Subcutaneous abdominal adipose tissue (tissue), 5 donors: ENCODE results near the gene CACTIN.

ENCODE experiments used
- H3K27ac ChIP-seq: one replicate; pipeline ENCODE4 v1.7.0; 2013; ENCODE audit warnings: low read depth, mild to moderate bottlenecking, inconsistent platforms, low read length, moderate library complexity
- H3K27me3 ChIP-seq, 5 donors: one replicate each; pipeline ENCODE4 v1.7.0; 2013; ENCODE audit warnings: low read length in 5 of 5, inconsistent platforms in 1 of 5; ENCODE audit not compliant: control insufficient read depth in 5 of 5, insufficient read depth in 4 of 5
- H3K36me3 ChIP-seq, 5 donors: one replicate each; pipeline ENCODE4 v1.7.0; 2013; ENCODE audit warnings: low read length in 5 of 5; ENCODE audit not compliant: control insufficient read depth in 5 of 5, insufficient read depth in 5 of 5
- H3K4me1 ChIP-seq, 5 donors: one replicate each; pipeline ENCODE4 v1.7.0; 2013; ENCODE audit warnings: low read length in 5 of 5, mild to moderate bottlenecking in 3 of 5, moderate library complexity in 1 of 5; ENCODE audit not compliant: control insufficient read depth in 5 of 5, insufficient read depth in 5 of 5
- H3K4me3 ChIP-seq, 5 donors: one replicate each; pipeline ENCODE4 v1.7.0; 2013; ENCODE audit warnings: low read length in 5 of 5, low read depth in 1 of 5
- H3K9ac ChIP-seq, 5 donors: one replicate each; pipeline ENCODE4 v1.7.0; 2013; ENCODE audit warnings: low read length in 5 of 5, mild to moderate bottlenecking in 4 of 5, moderate library complexity in 3 of 5
- H3K9me3 ChIP-seq, 5 donors: one replicate each; pipeline ENCODE4 v1.7.0; 2013; ENCODE audit warnings: low read length in 5 of 5; ENCODE audit not compliant: control insufficient read depth in 5 of 5
- donor health status: healthy.
- donor health status: healthy.
- donor health status: healthy.
- donor health status: healthy.
- donor health status: healthy.

Gene CACTIN

DNA sequence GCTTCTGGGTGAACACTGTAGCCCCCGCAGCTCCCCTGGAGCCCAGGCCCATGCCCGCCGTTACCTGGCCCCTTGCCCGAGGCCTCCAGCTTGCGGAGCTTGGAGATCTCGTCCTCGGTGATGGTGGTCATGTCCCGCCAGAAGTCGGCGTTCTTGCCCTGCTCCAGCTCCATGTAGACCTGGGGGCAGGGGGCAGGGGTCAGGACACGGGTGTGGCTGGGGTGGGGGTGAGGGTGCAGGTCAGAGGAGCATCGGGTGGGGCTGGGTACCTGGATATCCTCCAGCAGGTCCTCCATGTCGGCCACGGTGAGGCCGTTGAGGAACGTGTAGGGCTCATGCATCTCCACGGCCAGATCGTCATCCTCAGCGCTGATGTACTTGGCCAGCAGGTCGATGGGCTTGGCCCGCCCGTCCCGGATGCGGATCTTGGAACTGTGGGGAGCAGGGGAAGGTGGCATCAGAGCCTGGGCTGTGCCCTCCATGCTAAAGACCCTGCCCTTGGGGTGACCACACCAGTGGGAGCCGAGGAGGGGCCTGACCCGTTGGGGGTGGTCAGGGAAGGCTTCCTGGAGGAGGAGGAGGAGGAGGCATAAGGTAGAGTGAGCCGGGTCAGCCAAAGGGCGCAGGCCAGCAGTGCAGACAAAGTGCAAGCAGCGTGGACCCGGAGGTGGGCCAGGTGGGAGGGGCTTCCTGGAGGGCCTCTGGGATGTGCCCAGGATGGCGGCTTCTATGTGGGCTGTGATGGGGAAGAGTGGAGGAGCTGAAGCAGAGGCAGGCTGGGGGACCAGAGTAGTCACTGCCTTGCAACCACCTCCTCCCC is 7.6 kb downstream of the CACTIN start:
- Histone ChIP-seq H3K9ac (no peak overlapping the region), H3K36me3 (peaks cover 0 to 73% (median 31%) of the 10 kb centered on the region in 5 donors), H3K9me3 (no peaks in the 10 kb centered on the region), H3K4me1 (peaks cover 0 to 8% (median 5%) of the 10 kb centered on the region in 5 donors), H3K27me3 (no peaks in the 10 kb centered on the region), H3K27ac (no peak overlapping the region), H3K4me3 (no peak overlapping the region)

DNA sequence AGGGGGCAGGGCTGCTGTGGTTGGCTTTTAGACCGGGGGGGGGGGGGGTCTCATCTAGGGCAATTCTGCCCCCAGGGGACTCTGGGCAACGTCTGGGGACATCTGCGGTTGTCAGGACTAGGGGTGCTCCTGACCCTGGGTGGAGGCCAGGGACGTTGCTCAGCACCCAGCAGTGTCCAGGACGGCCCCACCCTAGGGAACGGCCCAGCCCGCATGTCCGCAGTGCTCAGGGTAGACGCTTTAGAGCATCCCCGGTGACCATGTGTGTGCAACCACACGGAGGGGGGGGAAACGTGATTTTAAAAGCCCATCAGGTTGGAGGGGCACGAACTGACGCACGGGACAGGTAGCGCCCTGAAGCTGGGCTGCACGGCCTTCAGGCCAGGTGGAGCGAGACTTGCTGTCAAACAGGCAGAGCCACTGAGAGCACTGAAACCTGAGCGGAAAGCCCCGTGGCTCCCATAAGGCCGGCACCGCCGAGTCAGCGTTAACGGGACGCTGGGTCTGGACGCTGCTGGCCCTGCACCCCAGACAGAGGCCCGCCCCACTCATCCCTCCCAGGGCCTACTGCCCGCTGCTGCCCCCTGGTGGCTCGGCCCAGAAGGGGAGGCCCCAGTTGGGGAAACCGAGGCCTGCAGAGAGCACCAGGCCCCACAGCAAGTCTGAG is 8.3 kb downstream of the CACTIN start:
- Histone ChIP-seq H3K27me3 (no peaks in the 10 kb centered on the region), H3K9ac (peak overlapping the region in 2 of 5 donors; percentile 11 to 73), H3K27ac (no peak overlapping the region), H3K4me1 (peaks cover 0 to 8% (median 5%) of the 10 kb centered on the region in 5 donors), H3K36me3 (peaks cover 0 to 75% (median 31%) of the 10 kb centered on the region in 5 donors), H3K9me3 (no peaks in the 10 kb centered on the region), H3K4me3 (peak overlapping the region in 4 of 5 donors; percentile 37 to 60 (median 48))

DNA sequence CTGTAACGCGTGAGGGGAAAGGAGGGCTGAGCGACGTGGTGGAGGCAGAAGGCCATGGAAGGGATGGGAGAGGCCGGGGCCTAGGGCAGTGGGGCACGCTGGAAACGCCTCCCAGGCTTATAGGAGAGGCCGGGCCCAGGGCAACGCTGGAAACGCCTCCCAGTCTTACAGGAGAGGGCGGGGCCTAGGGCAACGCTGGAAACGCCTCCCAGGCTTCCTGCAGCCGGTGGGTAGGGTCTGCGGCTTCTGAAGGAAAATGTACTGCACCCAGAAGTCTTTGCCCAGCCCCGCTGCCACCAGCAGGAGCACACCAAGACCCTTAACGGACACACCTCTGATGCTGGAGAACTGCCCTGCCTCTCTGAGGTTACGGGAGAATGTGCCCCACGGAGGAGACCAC is 9.1 kb downstream of the CACTIN start:
- H3K9ac ChIP-seq: peak overlapping the region in 1 of 5 donors; percentile 30
- no peak overlapping the region for H3K27ac ChIP-seq
- H3K4me3 ChIP-seq: peak overlapping the region in 1 of 5 donors; percentile 17
- H3K9me3 ChIP-seq: no peaks in the 10 kb centered on the region
- peaks cover 0 to 8% (median 5%) of the 10 kb centered on the region in 5 donors for H3K4me1 ChIP-seq
- no peaks in the 10 kb centered on the region for H3K27me3 ChIP-seq
- H3K36me3 ChIP-seq: peaks cover 0 to 75% (median 29%) of the 10 kb centered on the region in 5 donors

DNA sequence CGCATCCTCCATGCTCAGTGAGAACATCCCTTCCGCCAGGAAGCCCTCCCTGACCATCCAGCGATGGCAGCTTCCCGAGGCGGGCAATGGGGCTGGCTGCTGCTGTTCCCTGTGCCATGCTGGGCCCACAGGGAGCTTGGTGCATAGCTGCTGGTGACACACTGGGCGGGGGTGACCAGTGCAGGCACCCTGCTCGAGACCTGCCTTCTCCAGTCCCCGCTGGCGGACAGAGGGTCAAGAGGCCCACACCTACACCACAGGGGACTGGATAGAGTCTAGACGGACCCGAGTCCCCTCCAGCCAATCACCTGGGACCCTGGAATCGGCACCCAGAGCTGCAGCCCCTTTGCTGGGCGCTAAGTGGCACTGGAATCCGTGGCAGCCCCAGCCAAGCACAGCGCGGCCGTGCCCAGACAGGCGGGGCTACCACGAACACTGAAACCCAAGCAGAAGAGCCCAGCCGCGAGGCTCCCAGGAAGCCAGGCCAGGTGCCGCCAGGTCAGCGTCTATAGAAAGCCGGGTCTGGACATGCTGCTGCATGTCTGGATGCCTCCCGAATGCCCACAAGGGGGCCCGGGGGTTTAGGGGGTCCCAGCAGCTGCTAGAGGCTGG is 11.0 kb downstream of the CACTIN start:
- H3K9ac ChIP-seq: no peak overlapping the region
- H3K27me3 ChIP-seq: no peaks in the 10 kb centered on the region
- H3K4me3 ChIP-seq: no peak overlapping the region
- H3K27ac ChIP-seq: no peak overlapping the region
- H3K36me3 ChIP-seq: peaks cover 0 to 74% (median 38%) of the 10 kb centered on the region in 5 donors
- peaks cover 0 to 10% (median 5%) of the 10 kb centered on the region in 5 donors for H3K4me1 ChIP-seq
- H3K9me3 ChIP-seq: peaks cover 0 to 2% (median 0%) of the 10 kb centered on the region in 5 donors

DNA sequence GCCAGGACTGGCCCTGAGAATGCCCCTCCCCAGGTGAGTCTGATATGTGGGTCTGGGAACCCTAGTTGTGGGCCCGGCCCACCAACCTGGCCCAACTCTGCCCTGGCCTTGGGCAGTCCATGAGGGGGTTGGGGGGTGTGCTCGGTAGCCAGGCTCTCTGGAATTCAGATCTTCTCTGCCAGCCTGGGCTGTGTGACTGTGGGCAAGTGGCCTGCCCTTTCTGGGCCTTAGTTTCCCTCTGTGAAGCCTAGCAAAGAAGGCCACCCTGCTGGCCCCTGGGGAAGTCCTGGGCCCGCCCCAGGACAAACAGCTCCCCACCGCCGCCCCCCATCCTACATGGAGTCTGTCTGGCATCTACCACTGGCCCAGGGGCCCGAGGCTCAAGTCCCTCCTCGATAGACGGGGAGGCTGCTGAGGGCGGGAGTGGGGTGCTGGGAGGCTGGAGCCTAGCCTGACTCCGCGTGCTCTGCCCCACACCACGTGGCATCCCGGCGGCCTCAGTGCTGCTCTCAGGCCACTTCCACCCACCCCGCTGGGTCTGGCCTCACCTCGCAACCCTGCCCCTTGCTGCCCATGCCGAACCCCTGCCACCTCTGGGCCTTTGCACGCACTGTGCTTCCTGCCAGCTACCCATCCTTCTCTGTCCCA is 11.6 kb downstream of the CACTIN start:
- Histone ChIP-seq H3K4me1 (peaks cover 0 to 16% (median 9%) of the 10 kb centered on the region in 5 donors), H3K27me3 (no peaks in the 10 kb centered on the region), H3K27ac (no peak overlapping the region), H3K9ac (no peak overlapping the region), H3K36me3 (peaks cover 0 to 67% (median 37%) of the 10 kb centered on the region in 5 donors), H3K4me3 (no peak overlapping the region), H3K9me3 (peaks cover 0 to 2% (median 0%) of the 10 kb centered on the region in 5 donors)

DNA sequence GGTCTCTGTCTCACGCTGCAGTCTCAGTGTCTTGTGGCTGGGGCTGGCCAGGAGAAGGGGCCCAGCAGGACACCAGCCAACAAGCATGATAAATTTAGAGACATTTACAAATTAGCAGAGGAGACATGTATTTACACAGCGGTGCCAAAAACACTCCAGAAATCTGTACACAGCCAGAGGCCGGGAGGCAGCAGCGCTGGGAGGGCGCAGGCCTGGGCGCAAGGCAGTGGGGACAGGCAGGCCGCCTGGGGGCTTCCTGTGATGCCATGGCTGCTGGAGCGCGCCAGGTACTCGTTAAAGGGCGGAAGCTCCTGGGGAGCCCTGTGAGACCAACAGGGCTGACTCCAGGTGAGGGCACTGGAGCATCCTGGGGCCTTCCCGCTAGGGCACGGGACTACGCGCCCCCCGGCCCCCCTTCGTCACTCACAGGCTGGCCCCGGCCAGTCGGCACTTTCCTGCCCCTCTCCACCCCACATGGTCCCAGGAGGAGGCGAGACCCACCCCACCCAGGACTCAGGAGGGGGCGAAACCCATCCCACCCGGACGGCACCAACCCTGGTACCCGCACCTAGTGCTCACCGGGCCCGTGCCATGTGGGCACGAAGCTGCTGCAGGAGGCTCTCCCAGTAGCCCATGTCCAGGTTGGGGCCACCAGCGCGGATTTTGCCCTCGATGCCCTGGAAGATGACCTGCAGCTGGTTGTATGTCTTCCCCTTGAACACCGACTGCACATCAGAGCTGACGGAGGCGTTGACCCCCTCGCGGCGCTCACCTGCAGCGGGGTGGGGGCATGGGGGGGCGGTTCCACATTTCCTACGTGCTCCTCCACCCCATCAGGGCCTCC is 12.6 kb downstream of the CACTIN start:
- H3K27ac ChIP-seq: no peak overlapping the region
- no peak overlapping the region for H3K9ac ChIP-seq
- H3K9me3 ChIP-seq: peaks cover 0 to 2% (median 0%) of the 10 kb centered on the region in 5 donors
- no peaks in the 10 kb centered on the region for H3K27me3 ChIP-seq
- peaks cover 0 to 58% (median 35%) of the 10 kb centered on the region in 5 donors for H3K36me3 ChIP-seq
- no peak overlapping the region for H3K4me3 ChIP-seq
- H3K4me1 ChIP-seq: peaks cover 0 to 26% (median 17%) of the 10 kb centered on the region in 5 donors

DNA sequence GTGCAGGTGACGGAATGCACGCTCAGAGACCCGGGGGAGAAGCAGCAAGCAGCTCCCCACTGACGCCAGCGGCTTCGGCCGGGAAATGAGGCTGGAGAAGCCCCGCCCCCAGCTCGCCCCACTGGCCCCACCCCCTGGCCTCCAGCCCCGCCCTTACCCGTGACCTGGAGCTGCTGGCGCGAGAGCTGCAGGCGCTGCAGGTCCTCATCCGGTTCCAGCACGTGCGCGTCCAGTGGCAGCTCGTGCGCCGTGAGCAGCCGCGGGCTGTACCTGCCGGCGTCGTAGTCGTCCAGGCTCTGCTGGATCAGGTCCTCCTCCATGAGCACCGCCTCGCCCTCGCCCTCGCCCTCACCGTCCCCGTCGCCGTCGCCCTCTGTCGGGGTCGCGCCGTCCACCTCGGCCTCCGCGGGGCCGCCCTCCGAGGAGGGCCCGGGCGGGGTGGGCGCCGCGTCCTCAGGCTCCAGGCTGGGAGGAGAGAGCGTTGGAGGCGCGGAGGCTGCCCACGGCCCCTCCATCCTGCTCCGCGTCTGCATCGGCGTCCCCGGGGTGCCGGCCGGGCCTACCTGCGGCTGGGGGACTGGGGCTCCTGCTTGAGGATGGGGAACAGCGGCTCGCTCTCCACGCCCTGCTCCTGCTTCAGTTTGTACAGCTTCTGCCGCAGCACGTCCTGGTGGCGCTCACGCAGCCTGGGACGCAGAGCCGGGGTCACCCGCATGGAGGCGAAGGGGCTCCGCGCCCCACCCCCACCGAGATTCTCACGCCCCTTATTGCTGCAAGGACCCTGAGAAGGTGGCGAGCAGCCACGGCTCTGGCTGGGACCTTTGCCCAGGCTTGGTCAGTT is 13.5 kb downstream of the CACTIN start:
- no peak overlapping the region for H3K4me3 ChIP-seq
- no peak overlapping the region for H3K27ac ChIP-seq
- peaks cover 0 to 2% (median 0%) of the 10 kb centered on the region in 5 donors for H3K9me3 ChIP-seq
- peaks cover 0 to 31% (median 18%) of the 10 kb centered on the region in 5 donors for H3K4me1 ChIP-seq
- H3K27me3 ChIP-seq: no peaks in the 10 kb centered on the region
- H3K9ac ChIP-seq: no peak overlapping the region
- H3K36me3 ChIP-seq: peaks cover 0 to 56% (median 35%) of the 10 kb centered on the region in 5 donors

DNA sequence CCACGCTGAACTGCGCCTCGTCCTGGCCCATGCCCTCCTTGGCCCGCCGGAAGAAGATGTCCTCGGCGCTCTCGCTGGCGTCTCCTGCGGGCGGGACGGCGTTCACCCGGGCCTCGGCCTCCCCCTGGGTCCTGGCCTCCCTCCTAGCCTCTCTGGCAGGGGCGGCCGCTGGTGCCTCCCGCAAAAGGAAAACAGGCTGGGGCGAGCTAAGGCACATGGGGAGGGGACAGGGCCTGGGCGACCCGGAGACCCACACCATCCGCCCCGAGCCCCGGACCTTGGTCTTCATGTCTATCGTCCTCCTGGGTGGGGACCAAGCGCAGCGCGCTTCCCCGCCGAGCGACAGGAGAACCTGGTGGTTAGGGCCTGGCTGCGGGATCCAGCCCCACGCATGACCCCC is 14.3 kb downstream of the CACTIN start:
- peaks cover 0 to 51% (median 35%) of the 10 kb centered on the region in 5 donors for H3K36me3 ChIP-seq
- H3K27ac ChIP-seq: no peak overlapping the region

More for the DNA sequence above, 14.3 kb downstream of the CACTIN start:
- Histone ChIP-seq H3K9me3 (peaks cover 0 to 2% (median 0%) of the 10 kb centered on the region in 5 donors), H3K4me1 (peaks cover 0 to 34% (median 25%) of the 10 kb centered on the region in 5 donors), H3K4me3 (no peak overlapping the region), H3K9ac (no peak overlapping the region), H3K27me3 (peaks cover 0 to 7% (median 3%) of the 10 kb centered on the region in 5 donors)
